ENCODE measurements around the gene RCVRN.

DNA sequence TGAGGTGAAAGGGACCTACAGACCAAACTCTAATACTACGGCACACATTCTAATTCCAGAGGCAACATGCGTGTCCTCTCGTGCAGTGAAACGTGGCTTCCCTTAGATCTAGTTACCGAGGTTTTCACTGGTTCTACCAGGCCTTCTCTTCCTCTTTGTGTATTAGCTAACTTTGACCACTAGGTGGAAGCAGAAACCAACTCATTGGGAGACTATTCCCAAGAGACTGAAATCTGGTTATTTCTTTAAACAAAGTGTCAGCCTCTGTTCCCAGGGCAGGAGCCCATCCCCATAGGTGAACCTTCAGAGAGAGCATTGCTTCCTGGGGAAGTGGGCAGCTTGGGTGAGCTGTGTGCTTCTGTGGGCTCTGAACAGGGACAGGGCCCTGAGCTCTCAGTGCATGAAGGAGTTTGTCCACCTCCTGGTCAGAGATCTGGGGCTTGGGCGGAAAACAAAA, 19.7 kb upstream of the RCVRN start:
- TF ChIP-seq, protein P1, sequence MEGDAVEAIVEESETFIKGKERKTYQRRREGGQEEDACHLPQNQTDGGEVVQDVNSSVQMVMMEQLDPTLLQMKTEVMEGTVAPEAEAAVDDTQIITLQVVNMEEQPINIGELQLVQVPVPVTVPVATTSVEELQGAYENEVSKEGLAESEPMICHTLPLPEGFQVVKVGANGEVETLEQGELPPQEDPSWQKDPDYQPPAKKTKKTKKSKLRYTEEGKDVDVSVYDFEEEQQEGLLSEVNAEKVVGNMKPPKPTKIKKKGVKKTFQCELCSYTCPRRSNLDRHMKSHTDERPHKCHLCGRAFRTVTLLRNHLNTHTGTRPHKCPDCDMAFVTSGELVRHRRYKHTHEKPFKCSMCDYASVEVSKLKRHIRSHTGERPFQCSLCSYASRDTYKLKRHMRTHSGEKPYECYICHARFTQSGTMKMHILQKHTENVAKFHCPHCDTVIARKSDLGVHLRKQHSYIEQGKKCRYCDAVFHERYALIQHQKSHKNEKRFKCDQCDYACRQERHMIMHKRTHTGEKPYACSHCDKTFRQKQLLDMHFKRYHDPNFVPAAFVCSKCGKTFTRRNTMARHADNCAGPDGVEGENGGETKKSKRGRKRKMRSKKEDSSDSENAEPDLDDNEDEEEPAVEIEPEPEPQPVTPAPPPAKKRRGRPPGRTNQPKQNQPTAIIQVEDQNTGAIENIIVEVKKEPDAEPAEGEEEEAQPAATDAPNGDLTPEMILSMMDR (conservative IDR thresholded peaks at IDR 0.05): peak; percentile 86
- TF ChIP-seq EZH2 (IDR thresholded peaks at IDR 0.05; ENCODE audit: low read depth): no peak
